ENCODE results near the gene ZKSCAN2.

ZKSCAN2 gene

GRCh38 chr16:25224731-25225319 lies 32.8 kb downstream of the ZKSCAN2 start:
- DNase-seq (ENCODE audit: low read depth in 2 of 2): no peak

DNA sequence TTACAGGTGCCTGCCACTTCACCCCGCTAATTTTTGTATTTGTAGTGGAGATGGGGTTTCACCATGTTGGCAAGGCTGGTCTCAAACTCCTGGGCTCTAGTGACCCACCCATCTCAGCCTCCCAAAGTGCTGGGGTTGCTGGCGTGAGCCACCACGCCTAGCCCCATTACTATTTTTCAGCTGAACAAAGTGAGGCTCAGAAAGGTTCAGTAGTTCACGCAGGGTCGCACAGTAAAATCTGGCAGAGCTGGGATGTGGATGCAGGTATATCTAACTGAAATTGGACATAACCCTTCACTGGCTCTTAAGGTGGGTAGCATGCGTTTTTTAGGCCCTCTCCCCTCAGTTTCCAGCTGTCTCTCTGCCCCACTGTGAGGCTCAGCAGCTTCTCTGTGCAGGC lies 33.7 kb downstream of the ZKSCAN2 start:
- DNase-seq (ENCODE audit: low read depth in 2 of 2): no peak

DNA sequence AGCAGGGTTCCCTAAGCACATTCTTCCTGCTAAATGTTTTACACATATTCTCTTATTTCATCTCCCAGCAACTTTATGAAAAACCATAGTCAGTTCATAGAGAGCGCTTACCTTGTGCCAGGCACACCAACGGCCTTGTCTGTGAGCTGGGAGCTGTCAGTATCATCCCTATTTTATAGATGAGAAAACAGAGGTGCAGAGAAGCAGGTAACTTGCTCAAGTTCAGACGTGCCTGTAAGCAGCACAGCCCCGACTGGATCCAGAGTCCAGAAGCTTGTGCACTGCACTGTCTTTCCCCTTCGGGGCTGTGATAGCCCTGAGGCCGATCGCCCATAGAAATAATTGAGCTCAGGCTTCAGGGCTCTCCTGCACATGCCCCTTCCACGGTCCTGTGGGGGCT lies 34.7 kb downstream of the ZKSCAN2 start:
- no peak for DNase-seq (ENCODE audit: low read depth in 2 of 2)

DNA sequence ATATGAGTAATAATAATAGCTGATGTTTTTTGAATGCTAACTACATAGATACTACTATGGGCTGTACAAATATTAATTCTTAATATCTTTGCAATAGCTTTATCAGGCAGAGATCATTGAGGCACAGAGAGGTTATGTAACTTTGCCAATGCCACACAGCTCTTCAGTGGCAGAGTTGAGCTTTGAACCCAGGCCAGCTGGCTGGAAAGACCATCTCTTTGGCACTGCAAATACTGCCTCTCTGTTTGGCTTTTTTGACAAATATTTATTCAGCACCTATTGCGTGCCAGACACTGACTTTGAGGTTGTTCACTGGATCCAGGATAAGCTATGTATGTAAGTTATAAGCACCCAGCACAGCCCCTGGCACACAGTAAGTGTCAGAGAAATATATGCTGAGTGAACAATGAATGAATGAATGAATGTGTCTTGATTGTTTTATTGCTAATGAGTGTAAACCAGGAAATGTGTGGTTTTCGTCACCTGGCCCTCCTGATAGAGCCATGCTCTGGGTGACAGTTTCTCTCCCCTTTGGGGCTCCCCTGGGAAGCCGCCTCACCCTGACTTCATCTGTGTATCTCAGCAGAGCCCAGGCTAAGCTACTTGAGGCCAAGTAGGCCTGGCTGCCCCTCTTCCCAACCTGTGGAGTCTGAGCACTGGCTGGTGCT lies 38.4 kb downstream of the ZKSCAN2 start:
- DNase-seq (ENCODE audit: low read depth in 2 of 2): no peak

- DNase-seq (ENCODE audit: low read depth in 2 of 2): no peak
Observed at GRCh38 chr16:25217921-25218320, 39.7 kb downstream of the ZKSCAN2 start.

DNA sequence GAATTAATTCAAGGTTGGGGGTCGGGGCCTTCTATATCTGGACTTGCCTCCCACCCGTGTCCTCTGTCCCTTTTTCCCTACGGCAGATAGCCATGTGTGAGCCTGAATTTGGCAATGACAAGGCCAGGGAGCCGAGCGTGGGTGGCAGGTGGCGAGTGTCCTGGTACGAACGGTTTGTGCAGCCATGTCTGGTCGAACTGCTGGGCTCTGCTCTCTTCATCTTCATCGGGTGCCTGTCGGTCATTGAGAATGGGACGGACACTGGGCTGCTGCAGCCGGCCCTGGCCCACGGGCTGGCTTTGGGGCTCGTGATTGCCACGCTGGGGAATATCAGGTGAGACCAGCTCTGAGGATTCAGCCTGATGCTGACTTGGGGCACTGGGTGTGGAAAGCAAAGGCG lies 40.5 kb downstream of the ZKSCAN2 start:
- no peak for DNase-seq (ENCODE audit: low read depth in 2 of 2)

DNA sequence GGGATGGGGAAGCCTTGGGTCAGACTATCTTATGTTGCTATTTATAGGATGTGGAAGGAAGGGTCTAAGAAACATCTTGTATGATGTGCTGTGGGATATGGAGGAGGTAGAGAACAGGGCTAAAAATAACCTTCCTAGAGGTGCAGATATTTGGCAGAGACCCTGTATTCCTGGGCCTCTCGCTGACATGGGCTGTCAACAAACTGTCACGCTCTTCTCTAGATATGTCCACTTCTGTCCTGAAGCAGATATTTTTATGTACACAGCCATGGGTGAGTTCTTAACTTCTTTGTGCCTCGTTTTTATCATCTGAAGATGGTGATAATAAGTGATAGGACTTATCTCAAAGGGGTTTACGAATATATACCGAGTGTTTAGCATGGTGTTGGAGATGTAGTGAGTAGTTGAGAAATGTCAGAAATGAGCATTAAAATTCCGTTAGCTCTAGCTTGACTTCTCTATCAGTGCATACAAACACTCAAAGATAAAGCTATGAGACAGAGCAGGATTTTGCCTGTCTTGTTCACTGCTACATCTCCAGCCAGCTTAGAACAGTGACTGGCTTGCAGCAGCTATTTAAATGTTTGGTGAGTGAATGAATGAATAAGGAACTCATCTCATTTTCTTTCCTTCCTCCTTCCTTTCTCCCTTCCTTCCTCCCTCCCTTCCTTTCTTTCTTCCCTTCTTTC lies 43.8 kb downstream of the ZKSCAN2 start:
- DNase-seq (ENCODE audit: low read depth in 2 of 2): no peak

DNA sequence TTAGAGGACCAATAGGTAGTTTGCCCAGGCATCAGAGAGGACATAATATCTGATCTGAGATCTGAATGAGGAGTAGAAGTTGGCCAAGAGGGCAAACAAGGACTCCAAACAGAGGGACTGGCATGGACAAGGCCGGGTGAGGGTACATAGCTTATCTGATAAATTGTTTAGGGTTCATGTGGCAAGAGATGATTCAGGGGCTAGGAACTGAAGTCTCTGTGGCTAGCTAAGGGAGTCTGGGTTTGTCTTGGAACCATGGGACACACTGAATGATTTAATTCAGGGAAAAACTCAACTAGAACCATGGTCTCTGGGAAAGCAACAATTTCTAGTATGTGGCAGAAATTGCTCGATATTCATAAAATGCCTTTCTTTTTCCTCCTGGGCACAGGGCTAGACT lies 45.0 kb downstream of the ZKSCAN2 start:
- DNase-seq (ENCODE audit: low read depth in 2 of 2): no peak

DNA sequence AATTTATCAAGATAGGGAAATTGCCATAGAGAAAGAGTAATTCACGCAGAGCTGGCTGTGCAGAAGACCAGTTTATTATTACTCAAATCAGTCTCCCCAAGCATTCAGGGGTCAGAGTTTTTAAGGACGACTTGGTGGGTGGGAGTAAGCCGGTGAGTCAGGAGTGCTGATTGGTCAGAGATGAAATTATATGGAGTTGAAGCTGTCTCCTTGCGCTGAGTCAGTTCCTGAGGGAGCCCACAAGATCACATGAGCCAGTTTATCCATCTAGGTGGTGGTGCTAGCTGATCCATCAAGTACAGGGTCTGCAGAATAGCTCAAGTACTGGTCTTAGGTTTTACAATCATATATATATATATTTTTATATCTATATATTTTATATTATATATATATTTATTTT lies 46.9 kb downstream of the ZKSCAN2 start:
- DNase-seq (ENCODE audit: low read depth in 2 of 2): no peak

DNA sequence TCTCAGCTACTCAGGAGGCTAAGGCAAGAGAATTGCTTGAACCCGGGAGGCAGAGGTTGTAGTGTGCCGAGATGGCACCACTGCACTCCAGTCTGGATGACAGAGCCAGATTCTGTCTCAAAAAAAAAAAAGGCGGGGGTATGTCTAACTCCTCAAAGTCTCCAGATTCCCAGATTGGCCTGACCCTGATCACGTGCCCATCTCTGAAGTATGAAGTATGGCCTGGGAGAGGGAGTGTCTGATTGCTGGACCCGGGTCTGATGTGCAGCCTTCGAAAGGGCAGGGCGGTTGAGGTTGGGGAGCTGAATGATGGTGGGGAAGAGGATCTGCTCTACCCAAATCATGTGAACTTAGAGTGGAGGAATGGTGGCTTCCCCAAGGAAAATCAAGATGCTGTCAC lies 58.2 kb downstream of the ZKSCAN2 start:
- DNase-seq (ENCODE audit: low read depth in 2 of 2): no peak

DNA sequence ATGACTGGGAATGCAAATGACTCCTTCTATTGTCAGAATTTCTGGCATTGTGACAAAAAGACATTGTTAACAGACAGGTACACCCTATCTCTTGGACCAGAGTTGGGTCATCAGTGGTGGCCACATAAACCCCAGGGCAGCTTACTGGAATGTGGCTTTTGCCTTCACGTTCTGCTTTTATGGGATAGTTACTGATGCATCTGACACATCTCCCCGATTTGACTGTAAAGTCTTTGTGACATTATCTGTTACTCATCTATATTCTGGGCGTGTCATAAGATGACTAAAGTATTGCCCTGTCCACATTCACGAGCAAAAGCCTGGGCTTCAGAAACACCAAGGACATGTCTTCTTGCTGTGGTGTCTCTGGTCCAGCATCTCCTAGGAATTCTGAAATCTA lies 59.6 kb downstream of the ZKSCAN2 start:
- DNase-seq (ENCODE audit: low read depth in 2 of 2): no peak

- no peak for DNase-seq (ENCODE audit: low read depth in 2 of 2)
Observed at GRCh38 chr16:25194273-25194878, 63.3 kb downstream of the ZKSCAN2 start.

DNA sequence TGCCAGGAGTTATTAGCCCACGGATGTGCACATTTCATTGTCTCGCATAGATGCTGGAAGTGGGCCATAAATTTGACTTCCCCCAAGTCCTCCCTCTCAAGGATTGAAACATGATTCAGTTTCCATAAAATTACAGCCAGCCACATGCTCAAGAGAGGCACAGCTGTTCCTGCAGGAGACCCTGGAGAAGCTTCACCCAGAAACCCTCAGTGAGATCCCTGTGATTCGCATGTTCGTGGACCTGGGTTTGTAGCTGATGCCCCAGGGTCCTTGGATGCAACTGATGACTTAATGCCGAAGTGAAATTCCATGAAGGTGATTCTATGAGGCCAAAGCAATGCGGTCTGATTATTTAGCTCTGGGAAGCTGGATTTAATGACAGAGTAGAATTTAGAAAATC lies 65.5 kb downstream of the ZKSCAN2 start:
- DNase-seq (ENCODE audit: low read depth in 2 of 2): no peak

GRCh38 chr16:25189305-25189704 lies 68.3 kb downstream of the ZKSCAN2 start:
- no peak for DNase-seq (ENCODE audit: low read depth in 2 of 2)

DNA sequence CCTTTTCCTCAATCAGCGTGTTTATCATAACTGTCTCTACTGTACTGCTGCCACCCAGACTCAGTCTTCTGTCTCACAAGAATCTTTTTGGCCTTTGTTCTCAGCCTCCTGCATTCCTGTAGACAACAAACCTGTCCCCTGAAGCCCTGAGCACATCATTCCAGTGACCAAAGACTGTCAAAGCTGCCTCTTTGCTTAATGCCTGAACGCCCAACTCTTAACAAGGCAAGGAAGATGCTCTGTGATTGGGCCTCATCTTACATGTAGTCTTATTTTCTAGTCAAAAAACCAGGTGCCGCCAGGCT lies 70.2 kb downstream of the ZKSCAN2 start:
- DNase-seq (ENCODE audit: low read depth in 2 of 2): no peak
